Muscle layer of colon (tissue), 2 donors: ENCODE measurements around the gene ZNF473.

Experiments used
- H3K27ac ChIP-seq: one replicate; pipeline ENCODE4 v1.7.0; 2013; ENCODE audit warnings: low read depth, mild to moderate bottlenecking, low read length, moderate library complexity
- H3K27me3 ChIP-seq, 2 donors: one replicate each; pipeline ENCODE4 v1.7.0; 2013; ENCODE audit warnings: low read length in 2 of 2, mild to moderate bottlenecking in 2 of 2; ENCODE audit not compliant: insufficient read depth in 2 of 2, control insufficient read depth in 1 of 2
- H3K36me3 ChIP-seq: one replicate; pipeline ENCODE4 v1.7.0; 2013; ENCODE audit warnings: mild to moderate bottlenecking, low read length; ENCODE audit not compliant: insufficient read depth
- H3K4me1 ChIP-seq: one replicate; pipeline ENCODE4 v1.7.0; 2013; ENCODE audit warnings: mild to moderate bottlenecking, low read length; ENCODE audit not compliant: insufficient read depth
- H3K4me3 ChIP-seq, 2 donors: one replicate each; pipeline ENCODE4 v1.7.0; 2013; ENCODE audit warnings: low read length in 2 of 2, low read depth in 1 of 2, mild to moderate bottlenecking in 1 of 2, moderate library complexity in 1 of 2
- H3K9ac ChIP-seq: one replicate; pipeline ENCODE4 v1.7.0; 2013; ENCODE audit warnings: low read length
- H3K9me3 ChIP-seq: one replicate; pipeline ENCODE4 v1.7.0; 2013; ENCODE audit warnings: mild to moderate bottlenecking, low read length
- donor health status: abdominal sarcoma.
- donor health status: Adenocarcinoma of cecum.

Gene ZNF473

GRCh38 chr19:49988007-49988406, 37.8 kb upstream of the ZNF473 start:
- Histone ChIP-seq H3K27me3 (no peaks in the 10 kb centered on the region), H3K4me1 (no peaks in the 10 kb centered on the region), H3K4me3 (no peak overlapping the region), H3K9me3 (no peaks in the 10 kb centered on the region), H3K27ac (no peak overlapping the region), H3K36me3 (peaks cover 89% of the 10 kb centered on the region), H3K9ac (no peak overlapping the region)

GRCh38 chr19:49988433-49988832, 37.4 kb upstream of the ZNF473 start:
- Histone ChIP-seq H3K4me1 (no peaks in the 10 kb centered on the region), H3K27ac (no peak overlapping the region), H3K9ac (no peak overlapping the region), H3K36me3 (peaks cover 85% of the 10 kb centered on the region), H3K4me3 (no peak overlapping the region), H3K9me3 (no peaks in the 10 kb centered on the region), H3K27me3 (no peaks in the 10 kb centered on the region)

GRCh38 chr19:49997709-49998108, 28.1 kb upstream of the ZNF473 start:
- H3K4me1 ChIP-seq, result no peaks in the 10 kb centered on the region
- peaks cover 75% of the 10 kb centered on the region for H3K36me3 ChIP-seq
- peaks cover 3% of the 10 kb centered on the region for H3K9me3 ChIP-seq

GRCh38 chr19:49999371-50000010, 26.3 kb upstream of the ZNF473 start:
- H3K4me3 ChIP-seq, result no peak overlapping the region
- H3K4me1 ChIP-seq, result peaks cover 10% of the 10 kb centered on the region
- H3K9ac ChIP-seq, result no peak overlapping the region
- H3K36me3 ChIP-seq, result peaks cover 64% of the 10 kb centered on the region
- H3K27ac ChIP-seq, result no peak overlapping the region
- no peaks in the 10 kb centered on the region for H3K27me3 ChIP-seq
- H3K9me3 ChIP-seq, result peaks cover 3% of the 10 kb centered on the region

More at GRCh38 chr19:49997709-49998108, 28.1 kb upstream of the ZNF473 start:
- Histone ChIP-seq H3K4me3 (no peak overlapping the region), H3K27me3 (no peaks in the 10 kb centered on the region), H3K27ac (no peak overlapping the region), H3K9ac (no peak overlapping the region)

GRCh38 chr19:50000038-50000840, 25.6 kb upstream of the ZNF473 start:
- Histone ChIP-seq H3K36me3 (peaks cover 61% of the 10 kb centered on the region), H3K4me1 (peaks cover 13% of the 10 kb centered on the region), H3K4me3 (no peak overlapping the region), H3K9me3 (peaks cover 3% of the 10 kb centered on the region), H3K9ac (no peak overlapping the region), H3K27me3 (no peaks in the 10 kb centered on the region), H3K27ac (no peak overlapping the region)

GRCh38 chr19:50000841-50001557, 24.8 kb upstream of the ZNF473 start:
- Histone ChIP-seq H3K36me3 (peaks cover 64% of the 10 kb centered on the region), H3K9ac (no peak overlapping the region), H3K4me1 (peaks cover 13% of the 10 kb centered on the region), H3K9me3 (peaks cover 3% of the 10 kb centered on the region), H3K27me3 (no peaks in the 10 kb centered on the region), H3K27ac (no peak overlapping the region), H3K4me3 (no peak overlapping the region)

- no peak overlapping the region for H3K4me3 ChIP-seq
- H3K27ac ChIP-seq, result no peak overlapping the region
- H3K36me3 ChIP-seq, result peaks cover 64% of the 10 kb centered on the region
- no peak overlapping the region for H3K9ac ChIP-seq
- peaks cover 13% of the 10 kb centered on the region for H3K4me1 ChIP-seq
- H3K9me3 ChIP-seq, result peaks cover 3% of the 10 kb centered on the region
- H3K27me3 ChIP-seq, result no peaks in the 10 kb centered on the region
Observed at GRCh38 chr19:50001775-50002174, 24.0 kb upstream of the ZNF473 start.

- H3K9me3 ChIP-seq, result peaks cover 3% of the 10 kb centered on the region
- no peak overlapping the region for H3K9ac ChIP-seq
- H3K27me3 ChIP-seq, result no peaks in the 10 kb centered on the region
- H3K27ac ChIP-seq, result no peak overlapping the region
- H3K36me3 ChIP-seq, result peaks cover 64% of the 10 kb centered on the region
- H3K4me1 ChIP-seq, result peaks cover 13% of the 10 kb centered on the region
- no peak overlapping the region for H3K4me3 ChIP-seq
Observed at GRCh38 chr19:50002386-50002960, 23.3 kb upstream of the ZNF473 start.

- Histone ChIP-seq H3K4me1 (peaks cover 13% of the 10 kb centered on the region), H3K4me3 (no peak overlapping the region), H3K36me3 (peaks cover 68% of the 10 kb centered on the region), H3K27me3 (no peaks in the 10 kb centered on the region), H3K9ac (no peak overlapping the region), H3K9me3 (peaks cover 3% of the 10 kb centered on the region), H3K27ac (no peak overlapping the region)
Observed at GRCh38 chr19:50003254-50003788, 22.5 kb upstream of the ZNF473 start.

- peak overlapping the region; percentile 42 for H3K27ac ChIP-seq
- no peak overlapping the region for H3K9ac ChIP-seq
Observed at GRCh38 chr19:50003810-50004419, 21.9 kb upstream of the ZNF473 start.

More at GRCh38 chr19:50003810-50004419, 21.9 kb upstream of the ZNF473 start:
- H3K4me3 ChIP-seq, result peak overlapping the region in 1 of 2 donors; percentile 35
- no peaks in the 10 kb centered on the region for H3K27me3 ChIP-seq
- H3K9me3 ChIP-seq, result peaks cover 3% of the 10 kb centered on the region
- peaks cover 67% of the 10 kb centered on the region for H3K36me3 ChIP-seq
- peaks cover 13% of the 10 kb centered on the region for H3K4me1 ChIP-seq
